Measurements from ENCODE around the gene RNF144A. TPM values are rescaled to one million over a fixed set of nuclear protein-coding genes. Genes with fewer than 3 reads are reported as not detected.

The RNF144A gene
- total and polyA plus RNA-seq, 2 of the 13 experiments (the other 11 are each of a cell fraction or from before 2014, with no cell fraction given) = 13.9 to 16.5 TPM

DNA sequence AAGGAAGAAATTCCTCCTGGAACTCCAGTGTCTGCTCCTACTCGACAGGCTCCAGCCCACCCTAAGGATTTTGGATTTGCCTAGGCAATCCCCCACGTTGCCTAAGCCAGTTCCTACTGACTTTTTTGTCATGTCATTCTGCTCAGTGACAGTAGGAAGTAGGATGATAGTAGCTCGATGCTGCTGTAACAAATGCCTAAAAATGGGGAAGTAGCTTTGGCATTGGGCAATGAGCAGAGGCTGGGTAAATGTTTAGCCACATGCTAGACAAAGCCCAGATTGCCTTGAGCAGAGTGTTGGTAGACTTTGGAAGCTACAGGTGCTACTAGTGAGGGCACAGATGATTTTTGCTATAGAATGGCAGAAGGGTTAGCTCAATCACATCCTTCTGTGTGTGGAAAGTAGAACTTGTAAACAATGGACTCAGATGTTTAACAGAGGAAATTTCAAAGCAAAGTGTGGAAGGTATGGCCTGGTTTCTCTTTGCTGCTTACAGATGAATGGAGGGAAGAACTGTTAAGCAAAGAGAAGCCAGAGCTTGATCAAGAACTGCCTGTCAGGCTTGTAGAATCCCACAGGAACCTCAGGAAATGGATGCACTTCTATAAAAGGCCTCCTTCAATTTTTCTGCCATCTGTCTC, 154.8 kb downstream of the RNF144A start (continued):
- TF ChIP-seq, protein P1, sequence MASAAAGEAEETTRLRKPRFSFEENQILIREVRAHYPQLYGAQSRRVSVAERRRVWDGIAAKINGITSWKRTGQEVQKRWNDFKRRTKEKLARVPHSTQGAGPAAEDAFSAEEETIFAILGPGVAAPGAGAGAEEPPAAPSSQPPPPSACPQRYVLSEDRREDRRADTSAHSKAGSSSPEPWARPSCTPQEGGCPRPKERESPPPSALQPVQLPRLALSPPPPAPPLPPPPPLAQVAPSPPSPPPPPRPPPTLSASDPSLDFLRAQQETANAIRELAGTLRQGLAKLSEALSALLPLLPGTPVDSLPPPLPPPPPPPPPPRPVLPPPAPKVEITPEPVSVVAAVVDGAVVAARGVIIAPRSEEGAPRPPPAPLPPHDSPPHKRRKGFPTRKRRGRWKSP (CRISPR knock-in tag; IDR thresholded peaks at IDR 0.05) = no peak
- TF ChIP-seq ZNF530 (CRISPR knock-in tag; IDR thresholded peaks at IDR 0.05; ENCODE audit: low read depth) = no peak
- TF ChIP-seq, protein P2, sequence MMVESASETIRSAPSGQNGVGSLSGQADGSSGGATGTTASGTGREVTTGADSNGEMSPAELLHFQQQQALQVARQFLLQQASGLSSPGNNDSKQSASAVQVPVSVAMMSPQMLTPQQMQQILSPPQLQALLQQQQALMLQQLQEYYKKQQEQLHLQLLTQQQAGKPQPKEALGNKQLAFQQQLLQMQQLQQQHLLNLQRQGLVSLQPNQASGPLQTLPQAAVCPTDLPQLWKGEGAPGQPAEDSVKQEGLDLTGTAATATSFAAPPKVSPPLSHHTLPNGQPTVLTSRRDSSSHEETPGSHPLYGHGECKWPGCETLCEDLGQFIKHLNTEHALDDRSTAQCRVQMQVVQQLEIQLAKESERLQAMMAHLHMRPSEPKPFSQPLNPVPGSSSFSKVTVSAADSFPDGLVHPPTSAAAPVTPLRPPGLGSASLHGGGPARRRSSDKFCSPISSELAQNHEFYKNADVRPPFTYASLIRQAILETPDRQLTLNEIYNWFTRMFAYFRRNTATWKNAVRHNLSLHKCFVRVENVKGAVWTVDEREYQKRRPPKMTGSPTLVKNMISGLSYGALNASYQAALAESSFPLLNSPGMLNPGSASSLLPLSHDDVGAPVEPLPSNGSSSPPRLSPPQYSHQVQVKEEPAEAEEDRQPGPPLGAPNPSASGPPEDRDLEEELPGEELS (CRISPR knock-in tag; IDR thresholded peaks at IDR 0.05) = peak; percentile 21; the same call in 1 of the 2 replicates
- TF ChIP-seq ZNF891 (CRISPR knock-in tag; IDR thresholded peaks at IDR 0.05) = no peak
- TF ChIP-seq, protein P3, sequence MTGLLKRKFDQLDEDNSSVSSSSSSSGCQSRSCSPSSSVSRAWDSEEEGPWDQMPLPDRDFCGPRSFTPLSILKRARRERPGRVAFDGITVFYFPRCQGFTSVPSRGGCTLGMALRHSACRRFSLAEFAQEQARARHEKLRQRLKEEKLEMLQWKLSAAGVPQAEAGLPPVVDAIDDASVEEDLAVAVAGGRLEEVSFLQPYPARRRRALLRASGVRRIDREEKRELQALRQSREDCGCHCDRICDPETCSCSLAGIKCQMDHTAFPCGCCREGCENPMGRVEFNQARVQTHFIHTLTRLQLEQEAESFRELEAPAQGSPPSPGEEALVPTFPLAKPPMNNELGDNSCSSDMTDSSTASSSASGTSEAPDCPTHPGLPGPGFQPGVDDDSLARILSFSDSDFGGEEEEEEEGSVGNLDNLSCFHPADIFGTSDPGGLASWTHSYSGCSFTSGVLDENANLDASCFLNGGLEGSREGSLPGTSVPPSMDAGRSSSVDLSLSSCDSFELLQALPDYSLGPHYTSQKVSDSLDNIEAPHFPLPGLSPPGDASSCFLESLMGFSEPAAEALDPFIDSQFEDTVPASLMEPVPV (CRISPR knock-in tag; IDR thresholded peaks at IDR 0.05) = no peak
- no peak for TF ChIP-seq ZNF121 (CRISPR knock-in tag; IDR thresholded peaks at IDR 0.05)
- no peak for TF ChIP-seq POGZ (CRISPR knock-in tag; IDR thresholded peaks at IDR 0.05)
- no peak for TF ChIP-seq ZNF543 (CRISPR knock-in tag; IDR thresholded peaks at IDR 0.05)
- TF ChIP-seq ZNF644 (CRISPR knock-in tag; IDR thresholded peaks at IDR 0.05; ENCODE audit: low read depth) = 0 out of 2 replicates have a peak, but pooled peaks have one; percentile 12
- no peak for TF ChIP-seq CC2D1A (CRISPR knock-in tag; IDR thresholded peaks at IDR 0.05)
- TF ChIP-seq REPIN1 (CRISPR knock-in tag; IDR thresholded peaks at IDR 0.05; ENCODE audit: borderline replicate concordance, low read depth) = no peak
- no peak for TF ChIP-seq EED (CRISPR knock-in tag; IDR thresholded peaks at IDR 0.05)
- no peak for TF ChIP-seq RAD51 (IDR thresholded peaks at IDR 0.05; ENCODE audit: borderline replicate concordance)
- peak; percentile 52; the same call in 1 of the 2 replicates for TF ChIP-seq NFE2L2 (IDR thresholded peaks at IDR 0.05; ENCODE audit: low read length)
- no peak for TF ChIP-seq SOX13 (IDR thresholded peaks at IDR 0.05)
- 0 out of 4 replicates have a peak, but pooled peaks of 1 of the 2 experiments have one; percentile 11 for TF ChIP-seq SOX13 (CRISPR knock-in tag; conservative IDR thresholded peaks at IDR 0.05 in 1 of 2, IDR thresholded peaks at IDR 0.05 in 1 of 2)
- TF ChIP-seq CENPT (CRISPR knock-in tag; IDR thresholded peaks at IDR 0.05; ENCODE audit: low read depth) = no peak
- TF ChIP-seq CREB1 (IDR thresholded peaks at IDR 0.05) = no peak
- no peak for TF ChIP-seq CREB1 (CRISPR knock-in tag; IDR thresholded peaks at IDR 0.05)
- TF ChIP-seq, protein P4, sequence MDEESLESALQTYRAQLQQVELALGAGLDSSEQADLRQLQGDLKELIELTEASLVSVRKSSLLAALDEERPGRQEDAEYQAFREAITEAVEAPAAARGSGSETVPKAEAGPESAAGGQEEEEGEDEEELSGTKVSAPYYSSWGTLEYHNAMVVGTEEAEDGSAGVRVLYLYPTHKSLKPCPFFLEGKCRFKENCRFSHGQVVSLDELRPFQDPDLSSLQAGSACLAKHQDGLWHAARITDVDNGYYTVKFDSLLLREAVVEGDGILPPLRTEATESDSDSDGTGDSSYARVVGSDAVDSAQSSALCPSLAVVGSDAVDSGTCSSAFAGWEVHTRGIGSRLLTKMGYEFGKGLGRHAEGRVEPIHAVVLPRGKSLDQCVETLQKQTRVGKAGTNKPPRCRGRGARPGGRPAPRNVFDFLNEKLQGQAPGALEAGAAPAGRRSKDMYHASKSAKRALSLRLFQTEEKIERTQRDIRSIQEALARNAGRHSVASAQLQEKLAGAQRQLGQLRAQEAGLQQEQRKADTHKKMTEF (CRISPR knock-in tag; IDR thresholded peaks at IDR 0.05) = no peak
- TF ChIP-seq, protein P5, sequence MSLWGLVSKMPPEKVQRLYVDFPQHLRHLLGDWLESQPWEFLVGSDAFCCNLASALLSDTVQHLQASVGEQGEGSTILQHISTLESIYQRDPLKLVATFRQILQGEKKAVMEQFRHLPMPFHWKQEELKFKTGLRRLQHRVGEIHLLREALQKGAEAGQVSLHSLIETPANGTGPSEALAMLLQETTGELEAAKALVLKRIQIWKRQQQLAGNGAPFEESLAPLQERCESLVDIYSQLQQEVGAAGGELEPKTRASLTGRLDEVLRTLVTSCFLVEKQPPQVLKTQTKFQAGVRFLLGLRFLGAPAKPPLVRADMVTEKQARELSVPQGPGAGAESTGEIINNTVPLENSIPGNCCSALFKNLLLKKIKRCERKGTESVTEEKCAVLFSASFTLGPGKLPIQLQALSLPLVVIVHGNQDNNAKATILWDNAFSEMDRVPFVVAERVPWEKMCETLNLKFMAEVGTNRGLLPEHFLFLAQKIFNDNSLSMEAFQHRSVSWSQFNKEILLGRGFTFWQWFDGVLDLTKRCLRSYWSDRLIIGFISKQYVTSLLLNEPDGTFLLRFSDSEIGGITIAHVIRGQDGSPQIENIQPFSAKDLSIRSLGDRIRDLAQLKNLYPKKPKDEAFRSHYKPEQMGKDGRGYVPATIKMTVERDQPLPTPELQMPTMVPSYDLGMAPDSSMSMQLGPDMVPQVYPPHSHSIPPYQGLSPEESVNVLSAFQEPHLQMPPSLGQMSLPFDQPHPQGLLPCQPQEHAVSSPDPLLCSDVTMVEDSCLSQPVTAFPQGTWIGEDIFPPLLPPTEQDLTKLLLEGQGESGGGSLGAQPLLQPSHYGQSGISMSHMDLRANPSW (CRISPR knock-in tag; IDR thresholded peaks at IDR 0.05; ENCODE audit: borderline replicate concordance) = no peak
- TF ChIP-seq TBP (CRISPR knock-in tag; IDR thresholded peaks at IDR 0.05) = no peak
- no peak for TF ChIP-seq ZNF547 (CRISPR knock-in tag; IDR thresholded peaks at IDR 0.05)

All from HepG2 (cell line).